HCT116 (cell line): ENCODE measurements around the gene RANBP9. TPM values are rescaled to one million over a fixed set of nuclear protein-coding genes. Genes with fewer than 3 reads are reported as not detected.

Source experiments
- ATAC-seq: fragments of 200-7000 bp; cut with Tn5 transposase; 2 replicates; pipeline ENCODE4 v1.9.1; 2020; ENCODE audit warnings: mild to moderate bottlenecking, moderate library complexity
- BruUV-seq: library from RNA; stranded (reverse); fragments of 400-500 nt; replicated peaks from 2 replicates; lab custom pipeline; 2021; lab: Mats Ljungman, UMichigan
- CTCF ChIA-PET: fragments of 300-600 bp; sonication (Branson Sonifier 250); formaldehyde crosslinking; loops from one replicate; lab custom pipeline; 2021; ENCODE audit warnings: antibody characterized with exemption; lab: Charles Lee
- POLR2A ChIA-PET: fragments of 300-600, 350-600 bp; sonication (Branson Sonifier 250); formaldehyde crosslinking; loops from one replicate; lab custom pipeline; 2021; ENCODE audit warnings: antibody characterized with exemption; lab: Charles Lee
- RAD21 ChIA-PET, 2 experiments: fragments of 300-600 bp; sonication (Branson Sonifier 250); formaldehyde crosslinking; loops; one replicate each; lab custom pipeline; 2023; ENCODE audit warnings: low total read pairs in 2 of 2; ENCODE audit not compliant: uncharacterized antibody in 2 of 2, unreplicated experiment in 2 of 2, low non-redundant PET in 1 of 2; lab: Charles Lee
- DNase-seq: peaks from one replicate; pipeline ENCODE4 v3.0.0-alpha.2; 2010; ENCODE audit warnings: low read depth, low spot score
- H2AFZ ChIP-seq: fragments of 200-600 bp; shearing (Covaris generic), sonication (generic); 2 replicates; pipeline ENCODE4 v1.6.1; 2017; ENCODE audit warnings: low read depth, mixed run types, mixed read lengths, antibody characterized with exemption, low read length; ENCODE audit not compliant: poor library complexity, severe bottlenecking
- H3K27ac ChIP-seq: 2 replicates; pipeline ENCODE4 v1.5.1; 2012; ENCODE audit warnings: low read depth, low read length
- H3K27me3 ChIP-seq: fragments of 200-600 bp; sonication (generic); 2 replicates; pipeline ENCODE4 v1.6.1; 2016; ENCODE audit warnings: mixed run types, low read length, mixed read lengths; ENCODE audit not compliant: insufficient read depth
- H3K36me3 ChIP-seq, 2 experiments: fragments of 200-500 bp in 1 of 2; fragments of 200-600 bp in 1 of 2; sonication (Bioruptor generic) in 1 of 2; sonication (generic) in 1 of 2; 2 replicates each; pipeline versions ENCODE4 v1.5.1 to v1.6.1; 2014 to 2016; ENCODE audit warnings: low read length in 2 of 2, inconsistent platforms in 1 of 2, mixed read lengths in 1 of 2, mixed run types in 1 of 2; ENCODE audit not compliant: insufficient read depth in 2 of 2, control insufficient read depth in 1 of 2
- H3K4me1 ChIP-seq, 2 experiments: fragments of 200-600 bp in 1 of 2; sonication (generic) in 1 of 2; 2 replicates each; pipeline versions ENCODE4 v1.5.1 to v1.6.1; 2012 to 2017; ENCODE audit warnings: low read length in 2 of 2, inconsistent platforms in 1 of 2, mild to moderate bottlenecking in 1 of 2, mixed read lengths in 1 of 2, mixed run types in 1 of 2, moderate library complexity in 1 of 2; ENCODE audit not compliant: insufficient read depth in 2 of 2, control insufficient read depth in 1 of 2
- H3K4me2 ChIP-seq: fragments of 200-600 bp; sonication (generic); 2 replicates; pipeline ENCODE4 v1.6.1; 2017; ENCODE audit warnings: mixed run types, low read length, mixed read lengths
- H3K4me3 ChIP-seq, 2 experiments: fragments of 200-600 bp in 1 of 2; sonication (generic) in 1 of 2; replicated peaks in 1 of 2; 2 replicates each; pipeline ENCODE4 v1.5.1; 2011 to 2016; ENCODE audit warnings: low read length in 2 of 2, control low read depth in 1 of 2, low read depth in 1 of 2, mild to moderate bottlenecking in 1 of 2, mixed read lengths in 1 of 2, mixed run types in 1 of 2
- H3K79me2 ChIP-seq: fragments of 200-600 bp; sonication (generic); 2 replicates; pipeline ENCODE4 v1.6.1; 2017; ENCODE audit warnings: mild to moderate bottlenecking, mixed run types, low read length, moderate library complexity, mixed read lengths; ENCODE audit not compliant: insufficient read depth
- H3K9ac ChIP-seq: fragments of 200-600 bp; sonication (generic); 2 replicates; pipeline ENCODE4 v1.6.1; 2016; ENCODE audit warnings: low read length, mixed read lengths
- H3K9me2 ChIP-seq: fragments of 200-600 bp; sonication (generic), shearing (Covaris generic); 2 replicates; pipeline ENCODE4 v1.6.1; 2017; ENCODE audit warnings: mixed run types, mild to moderate bottlenecking, moderate library complexity; ENCODE audit not compliant: insufficient read depth
- H3K9me3 ChIP-seq, 2 experiments: fragments of 200-500 bp in 1 of 2; fragments of 200-600 bp in 1 of 2; sonication (Bioruptor generic) in 1 of 2; sonication (generic) in 1 of 2; 2 replicates each; pipeline ENCODE4 v1.6.1; 2014 to 2017; ENCODE audit warnings: low read length in 2 of 2, mixed read lengths in 2 of 2, inconsistent platforms in 1 of 2, low read depth in 1 of 2, mild to moderate bottlenecking in 1 of 2, mixed run types in 1 of 2, moderate library complexity in 1 of 2; ENCODE audit not compliant: control insufficient read depth in 1 of 2, insufficient read depth in 1 of 2
- H4K20me1 ChIP-seq: fragments of 200-600 bp; sonication (generic), shearing (Covaris generic); 2 replicates; pipeline ENCODE4 v1.6.1; 2017; ENCODE audit warnings: mixed run types, mild to moderate bottlenecking, moderate library complexity; ENCODE audit not compliant: insufficient read depth
- CEBPB ChIP-seq: IDR thresholded peaks from 2 replicates; pipeline ENCODE4 v1.6.1; 2012; ENCODE audit warnings: low read depth
- EGR1 ChIP-seq: IDR thresholded peaks from 2 replicates; pipeline ENCODE4 v1.6.1; 2012; ENCODE audit warnings: low read depth
- ELF1 ChIP-seq: IDR thresholded peaks from 2 replicates; pipeline ENCODE4 v1.6.1; 2012; ENCODE audit warnings: low read depth, borderline replicate concordance
- EZH2 ChIP-seq: fragments of 200-600 bp; sonication (generic); IDR thresholded peaks from 2 replicates; pipeline ENCODE4 v1.6.1; 2017; ENCODE audit warnings: antibody characterized with exemption, mixed run types
- JUND ChIP-seq: IDR thresholded peaks from 2 replicates; pipeline ENCODE4 v1.6.1; 2012
- POLR2A ChIP-seq: IDR thresholded peaks from 2 replicates; pipeline ENCODE4 v1.7.0; 2011; ENCODE audit warnings: borderline replicate concordance; ENCODE audit not compliant: insufficient read depth, insufficient read length; ENCODE audit errors: extremely low read depth
- POLR2AphosphoS5 ChIP-seq: IDR thresholded peaks from 2 replicates; pipeline ENCODE4 v1.6.1; 2011; ENCODE audit warnings: mild to moderate bottlenecking, low read depth, low read length, moderate library complexity
- RAD21 ChIP-seq: IDR thresholded peaks from 2 replicates; pipeline ENCODE4 v1.6.1; 2012; ENCODE audit warnings: low read depth, mild to moderate bottlenecking
- intact Hi-C: fragments of 100-400 bp; cut with micrococcal nuclease; formaldehyde crosslinking; loops from 2 replicates; pipeline ENCODE4 v1.10.0; 2022
- total RNA-seq: library from RNA; stranded (reverse); gene quantifications from one replicate; pipeline ENCODE4 v1.2.1, GENCODE V29; 2021; ENCODE audit not compliant: unreplicated experiment
- TF ChIP-seq, protein P1 (sequence below): IDR thresholded peaks from 2 replicates; pipeline ENCODE4 v1.6.1; 2012
- TF ChIP-seq, protein P2 (sequence below): IDR thresholded peaks from 2 replicates; pipeline ENCODE4 v1.6.1; 2012; ENCODE audit warnings: low read depth

The RANBP9 gene
- total RNA-seq, 1 experiment from 2014 or later, result 48.0 TPM

DNA sequence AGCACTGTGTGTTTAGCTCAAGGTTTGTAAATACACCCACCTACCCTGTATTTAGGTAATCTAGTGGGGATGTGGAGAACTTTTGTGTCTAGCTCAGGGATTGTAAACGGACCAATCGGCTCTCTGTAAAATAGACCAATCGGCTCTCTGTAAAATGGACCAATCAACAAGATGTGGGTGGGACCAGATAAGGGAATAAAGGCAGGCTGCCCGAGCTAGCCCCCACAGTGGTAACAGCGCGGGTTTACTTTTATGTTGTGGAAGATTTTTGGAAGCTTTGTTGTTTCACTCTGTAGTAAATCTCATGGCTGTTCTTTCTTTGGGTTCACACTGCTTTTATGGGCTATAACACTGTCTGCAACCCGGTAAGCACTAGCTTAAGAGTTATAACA is 32.1 kb upstream of the RANBP9 start:
- no peak for ATAC-seq
- POLR2A ChIA-PET, result no interaction called here
- Histone ChIP-seq H3K36me3 (no peaks in the 10 kb centered on the region), H3K4me1 (no peaks in the 10 kb centered on the region), H3K4me3 (no peak overlapping the region), H4K20me1 (no peaks in the 10 kb centered on the region), H3K4me2 (no peak overlapping the region), H3K79me2 (no peaks in the 10 kb centered on the region), H3K9me3 (no peaks in the 10 kb centered on the region), H3K27ac (no peak overlapping the region), H3K27me3 (no peaks in the 10 kb centered on the region), H3K9me2 (no peaks in the 10 kb centered on the region), H2AFZ (no peak overlapping the region), H3K9ac (no peak overlapping the region)
- BruUV-seq, result no TSS peak
- CTCF ChIA-PET, result no interaction called here
- TF ChIP-seq POLR2A (no peak), EGR1 (no peak), ELF1 (no peak), EZH2 (no peak), POLR2AphosphoS5 (no peak), JUND (no peak), CEBPB (no peak), RAD21 (no peak)
- TF ChIP-seq, protein P1, sequence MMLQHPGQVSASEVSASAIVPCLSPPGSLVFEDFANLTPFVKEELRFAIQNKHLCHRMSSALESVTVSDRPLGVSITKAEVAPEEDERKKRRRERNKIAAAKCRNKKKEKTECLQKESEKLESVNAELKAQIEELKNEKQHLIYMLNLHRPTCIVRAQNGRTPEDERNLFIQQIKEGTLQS, result no peak
- TF ChIP-seq, protein P2, sequence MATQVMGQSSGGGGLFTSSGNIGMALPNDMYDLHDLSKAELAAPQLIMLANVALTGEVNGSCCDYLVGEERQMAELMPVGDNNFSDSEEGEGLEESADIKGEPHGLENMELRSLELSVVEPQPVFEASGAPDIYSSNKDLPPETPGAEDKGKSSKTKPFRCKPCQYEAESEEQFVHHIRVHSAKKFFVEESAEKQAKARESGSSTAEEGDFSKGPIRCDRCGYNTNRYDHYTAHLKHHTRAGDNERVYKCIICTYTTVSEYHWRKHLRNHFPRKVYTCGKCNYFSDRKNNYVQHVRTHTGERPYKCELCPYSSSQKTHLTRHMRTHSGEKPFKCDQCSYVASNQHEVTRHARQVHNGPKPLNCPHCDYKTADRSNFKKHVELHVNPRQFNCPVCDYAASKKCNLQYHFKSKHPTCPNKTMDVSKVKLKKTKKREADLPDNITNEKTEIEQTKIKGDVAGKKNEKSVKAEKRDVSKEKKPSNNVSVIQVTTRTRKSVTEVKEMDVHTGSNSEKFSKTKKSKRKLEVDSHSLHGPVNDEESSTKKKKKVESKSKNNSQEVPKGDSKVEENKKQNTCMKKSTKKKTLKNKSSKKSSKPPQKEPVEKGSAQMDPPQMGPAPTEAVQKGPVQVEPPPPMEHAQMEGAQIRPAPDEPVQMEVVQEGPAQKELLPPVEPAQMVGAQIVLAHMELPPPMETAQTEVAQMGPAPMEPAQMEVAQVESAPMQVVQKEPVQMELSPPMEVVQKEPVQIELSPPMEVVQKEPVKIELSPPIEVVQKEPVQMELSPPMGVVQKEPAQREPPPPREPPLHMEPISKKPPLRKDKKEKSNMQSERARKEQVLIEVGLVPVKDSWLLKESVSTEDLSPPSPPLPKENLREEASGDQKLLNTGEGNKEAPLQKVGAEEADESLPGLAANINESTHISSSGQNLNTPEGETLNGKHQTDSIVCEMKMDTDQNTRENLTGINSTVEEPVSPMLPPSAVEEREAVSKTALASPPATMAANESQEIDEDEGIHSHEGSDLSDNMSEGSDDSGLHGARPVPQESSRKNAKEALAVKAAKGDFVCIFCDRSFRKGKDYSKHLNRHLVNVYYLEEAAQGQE, result no peak
- DNase-seq, result no peak
- RAD21 ChIA-PET, result no interaction called here
- intact Hi-C loops, result no loop called here
